Measurements from ENCODE around the gene NBL1.

Gene NBL1

DNA sequence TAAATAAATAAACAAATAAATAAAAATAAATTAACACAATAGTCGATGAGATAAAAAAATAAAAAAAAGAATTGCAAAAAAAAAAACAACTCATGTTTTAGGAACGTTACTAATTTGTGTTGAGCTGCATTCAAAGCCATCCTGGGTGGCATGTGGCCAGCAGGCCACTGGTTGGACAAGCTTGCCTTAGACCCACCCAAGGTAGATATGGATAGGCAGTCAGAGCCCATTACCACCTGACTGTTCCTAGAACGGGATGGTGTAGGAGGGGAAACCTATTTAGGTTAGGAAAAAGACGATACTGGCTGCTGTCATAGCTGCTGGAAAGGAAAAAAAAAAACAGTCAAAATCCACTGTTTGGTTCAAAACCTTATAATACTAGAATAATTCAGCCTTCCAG, 61.4 kb downstream of the NBL1 start:
- Mint-ChIP-seq H3K4me3 (no peak overlapping the region), H3K27me3 (no peaks in the 10 kb centered on the region), H3K9me3 (no peaks in the 10 kb centered on the region), H3K27ac (no peak overlapping the region), H3K4me1 (peaks cover 6% of the 10 kb centered on the region), H3K36me3 (ENCODE audit: low read depth) (peaks cover 4% of the 10 kb centered on the region)
- ATAC-seq (no peak), DNase-seq (no peak)

GRCh38 chr1:19706136-19706535, 62.0 kb downstream of the NBL1 start:
- Mint-ChIP-seq H3K4me3 (no peak overlapping the region), H3K27ac (no peak overlapping the region), H3K27me3 (no peaks in the 10 kb centered on the region), H3K36me3 (ENCODE audit: low read depth) (peaks cover 4% of the 10 kb centered on the region), H3K4me1 (peaks cover 13% of the 10 kb centered on the region), H3K9me3 (no peaks in the 10 kb centered on the region)
- no peak for ATAC-seq
- no peak for DNase-seq

Measured in activated naive CD8-positive, alpha-beta T cell treated with anti-CD3 and anti-CD28 coated beads, Interleukin-2, amount 50 U/mL, for 24 hours (primary cell).